ENCODE results near the gene LYPD8.

- no peak for TF ChIP-seq RAD21 (IDR thresholded peaks at IDR 0.05; ENCODE audit: low read depth)
- no peak for TF ChIP-seq CEBPB (IDR thresholded peaks at IDR 0.05)
- TF ChIP-seq MAX (IDR thresholded peaks at IDR 0.05), result no peak
- no peak for TF ChIP-seq EP300 (IDR thresholded peaks at IDR 0.05; ENCODE audit: borderline replicate concordance)
- TF ChIP-seq TAF1 (IDR thresholded peaks at IDR 0.05; ENCODE audit: low read depth), result no peak
- TF ChIP-seq CREB1 (IDR thresholded peaks at IDR 0.05; ENCODE audit: low read depth), result no peak
- TF ChIP-seq ZBTB7A (IDR thresholded peaks at IDR 0.05; ENCODE audit: low read depth), result no peak
- TF ChIP-seq, protein P1, sequence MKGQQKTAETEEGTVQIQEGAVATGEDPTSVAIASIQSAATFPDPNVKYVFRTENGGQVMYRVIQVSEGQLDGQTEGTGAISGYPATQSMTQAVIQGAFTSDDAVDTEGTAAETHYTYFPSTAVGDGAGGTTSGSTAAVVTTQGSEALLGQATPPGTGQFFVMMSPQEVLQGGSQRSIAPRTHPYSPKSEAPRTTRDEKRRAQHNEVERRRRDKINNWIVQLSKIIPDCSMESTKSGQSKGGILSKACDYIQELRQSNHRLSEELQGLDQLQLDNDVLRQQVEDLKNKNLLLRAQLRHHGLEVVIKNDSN (IDR thresholded peaks at IDR 0.05), result no peak
- TF ChIP-seq FOXM1 (IDR thresholded peaks at IDR 0.05; ENCODE audit: borderline replicate concordance, low read depth), result no peak
- TF ChIP-seq NFIC (IDR thresholded peaks at IDR 0.05), result no peak
Measured at GRCh38 chr1:248790456-248790855, 34.9 kb upstream of the LYPD8 start.

Data from Ishikawa (cell line).